ENCODE results near the gene MICB. TPM values are rescaled to one million over a fixed set of nuclear protein-coding genes. Genes with fewer than 3 reads are reported as not detected.

MICB gene
- total RNA-seq, 1 donor: 16.6 TPM

GRCh38 chr6:31533455-31533841 is 35.5 kb downstream of the MICB start:
- no peak for DNase-seq (ENCODE audit: low read depth)
- TF ChIP-seq CTCF (IDR thresholded peaks at IDR 0.05; ENCODE audit: insufficient read depth, low read length): no peak
- H3K4me3 ChIP-seq (ENCODE audit: low read depth, low read length): no peak overlapping the region

DNA sequence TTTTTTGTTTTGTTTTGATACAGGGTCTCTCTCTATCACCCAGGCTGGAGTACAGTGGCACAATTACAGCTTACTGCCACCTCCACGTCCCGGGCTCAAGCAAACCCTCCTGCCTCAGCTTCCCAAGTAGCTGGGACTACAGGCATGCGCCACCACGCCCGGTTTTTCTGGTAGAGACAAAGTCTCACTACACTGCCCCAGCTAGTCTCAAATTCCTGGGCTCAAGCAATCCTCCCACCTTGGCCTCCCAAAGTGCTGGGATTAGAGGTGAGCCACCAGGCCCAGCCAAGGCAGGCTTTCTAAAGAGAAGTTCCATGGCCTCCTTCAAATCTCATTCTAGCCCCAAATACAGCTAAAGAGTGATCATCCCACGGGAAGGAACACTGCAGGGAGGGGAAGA is 36.1 kb downstream of the MICB start:
- no peak overlapping the region for H3K4me3 ChIP-seq (ENCODE audit: low read depth, low read length)
- DNase-seq (ENCODE audit: low read depth): no peak
- TF ChIP-seq CTCF (IDR thresholded peaks at IDR 0.05; ENCODE audit: insufficient read depth, low read length): no peak

DNA sequence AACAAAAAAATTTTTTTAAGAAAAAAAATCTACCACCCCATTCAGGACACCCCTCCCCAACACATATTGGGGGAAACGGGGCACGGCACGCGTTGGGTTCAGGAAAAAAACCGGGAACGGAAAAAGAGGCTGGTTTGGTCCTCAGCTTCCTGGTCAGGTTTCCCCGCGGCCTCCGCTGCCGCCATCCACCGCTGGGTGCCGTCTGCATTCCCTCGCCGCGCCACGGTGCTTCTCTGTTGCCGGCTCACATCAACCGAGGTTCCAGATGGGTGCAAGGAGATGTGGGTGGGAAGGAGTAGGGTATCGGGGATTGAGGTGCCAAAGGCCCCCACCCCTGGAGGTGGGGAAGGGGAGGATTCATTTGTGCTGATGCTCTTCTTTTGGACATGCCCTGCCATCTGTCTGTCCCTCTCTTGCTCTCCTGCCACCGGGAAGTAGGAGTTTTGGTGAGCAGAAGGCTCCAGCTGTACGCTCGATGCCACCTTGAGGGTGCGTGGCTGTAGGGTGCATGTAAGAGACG is 36.6 kb downstream of the MICB start:
- DNase-seq (ENCODE audit: low read depth): no peak
- no peak overlapping the region for H3K4me3 ChIP-seq (ENCODE audit: low read depth, low read length)
- TF ChIP-seq CTCF (IDR thresholded peaks at IDR 0.05; ENCODE audit: insufficient read depth, low read length): no peak

DNA sequence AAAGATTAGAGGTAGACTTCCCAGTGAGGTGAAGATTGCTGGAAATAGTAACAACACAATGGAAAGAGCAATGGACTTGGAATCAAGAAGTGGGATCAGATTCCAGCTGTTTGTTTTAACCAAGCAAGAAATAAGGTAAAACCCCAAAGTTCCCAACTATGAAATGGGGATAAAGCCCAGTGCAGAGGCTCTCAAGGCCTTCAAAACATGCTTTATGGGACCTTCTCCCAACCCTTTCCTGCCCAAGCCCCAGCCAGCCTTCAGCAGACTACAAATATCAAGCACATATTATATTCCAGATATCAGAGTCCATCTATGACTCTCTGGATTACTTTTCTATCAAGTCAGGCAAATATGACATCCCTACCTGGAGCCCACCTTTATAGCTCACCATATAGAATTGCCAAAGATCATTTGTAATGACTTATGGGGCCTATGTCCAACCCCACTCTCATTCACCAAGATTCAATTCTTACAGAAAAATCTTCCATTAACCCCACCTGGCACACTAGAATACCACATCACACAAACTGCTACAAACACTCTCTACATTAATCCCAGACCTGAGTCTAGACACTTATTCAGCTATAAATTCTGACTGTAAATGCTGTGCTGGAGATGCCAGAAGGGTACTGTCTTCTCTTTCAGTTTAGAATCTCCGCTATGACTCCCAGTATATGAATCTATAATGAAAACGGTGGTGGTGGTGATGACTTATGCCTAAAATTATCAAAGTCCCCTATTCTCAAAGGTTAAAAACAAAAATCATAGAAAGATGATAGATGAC is 37.8 kb downstream of the MICB start:
- no peak for DNase-seq (ENCODE audit: low read depth)
- no peak for TF ChIP-seq CTCF (IDR thresholded peaks at IDR 0.05; ENCODE audit: insufficient read depth, low read length)
- no peak overlapping the region for H3K4me3 ChIP-seq (ENCODE audit: low read depth, low read length)

GRCh38 chr6:31538805-31539400 is 41.0 kb downstream of the MICB start:
- TF ChIP-seq CTCF (IDR thresholded peaks at IDR 0.05; ENCODE audit: insufficient read depth, low read length): no peak
- DNase-seq (ENCODE audit: low read depth): no peak
- H3K4me3 ChIP-seq (ENCODE audit: low read depth, low read length): peak overlapping the region; percentile 95

DNA sequence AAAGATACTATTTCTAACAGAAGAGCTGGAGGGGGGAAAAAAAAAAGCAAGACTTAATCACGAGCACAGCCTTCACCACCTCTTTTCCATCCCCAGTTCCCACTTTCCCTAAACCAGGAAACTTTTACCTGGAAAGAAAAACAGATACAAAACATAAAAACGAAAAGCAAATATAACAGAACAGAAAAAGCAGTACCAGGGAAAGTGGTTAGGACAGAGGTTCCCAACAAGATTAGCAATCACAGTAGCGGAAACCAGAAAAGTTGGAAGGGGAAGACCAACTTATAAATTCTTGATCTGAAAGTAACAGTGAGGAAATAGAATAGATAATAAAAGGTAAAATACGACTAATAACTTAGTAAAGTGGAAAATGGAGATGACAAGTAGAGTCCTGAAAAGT is 42.7 kb downstream of the MICB start:
- peak overlapping the region; percentile 95 for H3K4me3 ChIP-seq (ENCODE audit: low read depth, low read length)
- no peak for DNase-seq (ENCODE audit: low read depth)
- no peak for TF ChIP-seq CTCF (IDR thresholded peaks at IDR 0.05; ENCODE audit: insufficient read depth, low read length)

All from fibroblast of the aortic adventitia (primary cell).